HCT116 (cell line): ENCODE data around the gene YY1. TPM values are rescaled to one million over a fixed set of nuclear protein-coding genes. Genes with fewer than 3 reads are reported as not detected.

Experiments
- ATAC-seq: fragments of 200-7000 bp; cut with Tn5 transposase; 2 replicates; pipeline ENCODE4 v1.9.1; 2020; ENCODE audit warnings: mild to moderate bottlenecking, moderate library complexity
- BruUV-seq: library from RNA; stranded (reverse); fragments of 400-500 nt; replicated peaks from 2 replicates; lab custom pipeline; 2021; lab: Mats Ljungman, UMichigan
- CTCF ChIA-PET: fragments of 300-600 bp; sonication (Branson Sonifier 250); formaldehyde crosslinking; loops from one replicate; lab custom pipeline; 2021; ENCODE audit warnings: antibody characterized with exemption; lab: Charles Lee
- POLR2A ChIA-PET: fragments of 300-600, 350-600 bp; sonication (Branson Sonifier 250); formaldehyde crosslinking; loops from one replicate; lab custom pipeline; 2021; ENCODE audit warnings: antibody characterized with exemption; lab: Charles Lee
- RAD21 ChIA-PET, 2 experiments: fragments of 300-600 bp; sonication (Branson Sonifier 250); formaldehyde crosslinking; loops; one replicate each; lab custom pipeline; 2023; ENCODE audit warnings: low total read pairs in 2 of 2; ENCODE audit not compliant: uncharacterized antibody in 2 of 2, unreplicated experiment in 2 of 2, low non-redundant PET in 1 of 2; lab: Charles Lee
- DNase-seq: peaks from one replicate; pipeline ENCODE4 v3.0.0-alpha.2; 2010; ENCODE audit warnings: low read depth, low spot score
- H2AFZ ChIP-seq: fragments of 200-600 bp; shearing (Covaris generic), sonication (generic); 2 replicates; pipeline ENCODE4 v1.6.1; 2017; ENCODE audit warnings: low read depth, mixed run types, mixed read lengths, antibody characterized with exemption, low read length; ENCODE audit not compliant: poor library complexity, severe bottlenecking
- H3K27ac ChIP-seq: 2 replicates; pipeline ENCODE4 v1.5.1; 2012; ENCODE audit warnings: low read depth, low read length
- H3K27me3 ChIP-seq: fragments of 200-600 bp; sonication (generic); 2 replicates; pipeline ENCODE4 v1.6.1; 2016; ENCODE audit warnings: mixed run types, low read length, mixed read lengths; ENCODE audit not compliant: insufficient read depth
- H3K36me3 ChIP-seq, 2 experiments: fragments of 200-500 bp in 1 of 2; fragments of 200-600 bp in 1 of 2; sonication (Bioruptor generic) in 1 of 2; sonication (generic) in 1 of 2; 2 replicates each; pipeline versions ENCODE4 v1.5.1 to v1.6.1; 2014 to 2016; ENCODE audit warnings: low read length in 2 of 2, inconsistent platforms in 1 of 2, mixed read lengths in 1 of 2, mixed run types in 1 of 2; ENCODE audit not compliant: insufficient read depth in 2 of 2, control insufficient read depth in 1 of 2
- H3K4me1 ChIP-seq, 2 experiments: fragments of 200-600 bp in 1 of 2; sonication (generic) in 1 of 2; 2 replicates each; pipeline versions ENCODE4 v1.5.1 to v1.6.1; 2012 to 2017; ENCODE audit warnings: low read length in 2 of 2, inconsistent platforms in 1 of 2, mild to moderate bottlenecking in 1 of 2, mixed read lengths in 1 of 2, mixed run types in 1 of 2, moderate library complexity in 1 of 2; ENCODE audit not compliant: insufficient read depth in 2 of 2, control insufficient read depth in 1 of 2
- H3K4me2 ChIP-seq: fragments of 200-600 bp; sonication (generic); 2 replicates; pipeline ENCODE4 v1.6.1; 2017; ENCODE audit warnings: mixed run types, low read length, mixed read lengths
- H3K4me3 ChIP-seq, 2 experiments: fragments of 200-600 bp in 1 of 2; sonication (generic) in 1 of 2; replicated peaks in 1 of 2; 2 replicates each; pipeline ENCODE4 v1.5.1; 2011 to 2016; ENCODE audit warnings: low read length in 2 of 2, control low read depth in 1 of 2, low read depth in 1 of 2, mild to moderate bottlenecking in 1 of 2, mixed read lengths in 1 of 2, mixed run types in 1 of 2
- H3K79me2 ChIP-seq: fragments of 200-600 bp; sonication (generic); 2 replicates; pipeline ENCODE4 v1.6.1; 2017; ENCODE audit warnings: mild to moderate bottlenecking, mixed run types, low read length, moderate library complexity, mixed read lengths; ENCODE audit not compliant: insufficient read depth
- H3K9ac ChIP-seq: fragments of 200-600 bp; sonication (generic); 2 replicates; pipeline ENCODE4 v1.6.1; 2016; ENCODE audit warnings: low read length, mixed read lengths
- H3K9me2 ChIP-seq: fragments of 200-600 bp; sonication (generic), shearing (Covaris generic); 2 replicates; pipeline ENCODE4 v1.6.1; 2017; ENCODE audit warnings: mixed run types, mild to moderate bottlenecking, moderate library complexity; ENCODE audit not compliant: insufficient read depth
- H3K9me3 ChIP-seq, 2 experiments: fragments of 200-500 bp in 1 of 2; fragments of 200-600 bp in 1 of 2; sonication (Bioruptor generic) in 1 of 2; sonication (generic) in 1 of 2; 2 replicates each; pipeline ENCODE4 v1.6.1; 2014 to 2017; ENCODE audit warnings: low read length in 2 of 2, mixed read lengths in 2 of 2, inconsistent platforms in 1 of 2, low read depth in 1 of 2, mild to moderate bottlenecking in 1 of 2, mixed run types in 1 of 2, moderate library complexity in 1 of 2; ENCODE audit not compliant: control insufficient read depth in 1 of 2, insufficient read depth in 1 of 2
- H4K20me1 ChIP-seq: fragments of 200-600 bp; sonication (generic), shearing (Covaris generic); 2 replicates; pipeline ENCODE4 v1.6.1; 2017; ENCODE audit warnings: mixed run types, mild to moderate bottlenecking, moderate library complexity; ENCODE audit not compliant: insufficient read depth
- CEBPB ChIP-seq: IDR thresholded peaks from 2 replicates; pipeline ENCODE4 v1.6.1; 2012; ENCODE audit warnings: low read depth
- EGR1 ChIP-seq: IDR thresholded peaks from 2 replicates; pipeline ENCODE4 v1.6.1; 2012; ENCODE audit warnings: low read depth
- EZH2phosphoT487 ChIP-seq: fragments of 200-600 bp; IDR thresholded peaks from 2 replicates; pipeline ENCODE4 v1.6.1; 2018; ENCODE audit warnings: antibody characterized with exemption, borderline replicate concordance
- RAD21 ChIP-seq: IDR thresholded peaks from 2 replicates; pipeline ENCODE4 v1.6.1; 2012; ENCODE audit warnings: low read depth, mild to moderate bottlenecking
- SP1 ChIP-seq: IDR thresholded peaks from 2 replicates; pipeline ENCODE4 v1.6.1; 2012; ENCODE audit warnings: low read depth
- SRF ChIP-seq: IDR thresholded peaks from 2 replicates; pipeline ENCODE4 v1.6.1; 2012; ENCODE audit warnings: low read depth
- TCF7L2 ChIP-seq: IDR thresholded peaks from 2 replicates; pipeline ENCODE4 v1.7.0; 2011; ENCODE audit warnings: borderline replicate concordance, inconsistent platforms; ENCODE audit not compliant: insufficient read depth, insufficient read length; ENCODE audit errors: extremely low read depth
- intact Hi-C: fragments of 100-400 bp; cut with micrococcal nuclease; formaldehyde crosslinking; loops from 2 replicates; pipeline ENCODE4 v1.10.0; 2022
- total RNA-seq: library from RNA; stranded (reverse); gene quantifications from one replicate; pipeline ENCODE4 v1.2.1, GENCODE V29; 2021; ENCODE audit not compliant: unreplicated experiment
- TF ChIP-seq, protein P1 (sequence below): IDR thresholded peaks from 2 replicates; pipeline ENCODE4 v1.6.1; 2012

Gene YY1
- total RNA-seq, 1 experiment from 2014 or later = 111 TPM

DNA sequence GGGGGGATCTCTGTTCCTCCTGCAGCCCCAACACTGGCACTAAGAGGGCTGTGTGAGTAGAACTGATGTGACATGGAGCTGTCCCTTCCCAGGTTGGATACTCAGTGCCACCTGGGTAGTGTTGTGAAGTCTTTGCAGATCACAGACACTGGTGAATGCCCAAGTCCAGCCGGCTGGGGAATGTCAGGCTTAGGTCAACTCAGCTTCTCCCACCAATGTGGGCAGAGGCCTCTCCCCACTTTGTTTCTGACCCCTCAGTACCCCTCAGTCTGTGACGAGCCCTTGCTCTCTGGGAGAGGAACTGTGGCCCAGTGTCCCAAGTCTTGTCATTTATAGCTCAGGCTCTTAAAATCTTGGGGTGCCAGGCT is 56.0 kb downstream of the YY1 start:
- Histone ChIP-seq H3K4me2 (no peak overlapping the region), H3K27ac (no peak overlapping the region), H3K9ac (no peak overlapping the region), H3K9me3 (no peaks in the 10 kb centered on the region), H3K36me3 (peaks cover 0 to 3% of the 10 kb centered on the region in 2 experiments; a peak in 1 of 4 replicates), H3K4me3 (no peak overlapping the region), H3K9me2 (no peaks in the 10 kb centered on the region), H3K4me1 (no peaks in the 10 kb centered on the region), H3K79me2 (no peaks in the 10 kb centered on the region), H3K27me3 (no peaks in the 10 kb centered on the region), H2AFZ (no peak overlapping the region)
- intact Hi-C loops = no loop called here
- CTCF ChIA-PET = interaction anchor here (3.8 kb wide), 1 partner anchor 10 kb away, joined by 19 read pairs; no protein-coding TSS in a partner anchor
- no peak for DNase-seq
- no peak for TF ChIP-seq RAD21
- TF ChIP-seq, protein P1, sequence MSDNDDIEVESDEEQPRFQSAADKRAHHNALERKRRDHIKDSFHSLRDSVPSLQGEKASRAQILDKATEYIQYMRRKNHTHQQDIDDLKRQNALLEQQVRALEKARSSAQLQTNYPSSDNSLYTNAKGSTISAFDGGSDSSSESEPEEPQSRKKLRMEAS = no peak
- TF ChIP-seq SP1 = no peak
- TF ChIP-seq TCF7L2 = no peak
- TF ChIP-seq EZH2phosphoT487 = no peak
- no peak for TF ChIP-seq CEBPB
- TF ChIP-seq SRF = no peak
- TF ChIP-seq, all 23 proteins: peak for 0
- RAD21 ChIA-PET = no interaction called here
- no TSS peak for BruUV-seq
- no peak for ATAC-seq
- POLR2A ChIA-PET = no interaction called here
- no peaks in the 10 kb centered on the region for H4K20me1 ChIP-seq

GRCh38 chr14:100295376-100296105 is 56.6 kb downstream of the YY1 start:
- Histone ChIP-seq H3K36me3 (peaks cover 0 to 3% of the 10 kb centered on the region in 2 experiments; a peak in 1 of 4 replicates), H3K9me3 (no peaks in the 10 kb centered on the region), H3K9ac (no peak overlapping the region), H3K27ac (no peak overlapping the region), H3K27me3 (no peaks in the 10 kb centered on the region), H2AFZ (no peak overlapping the region), H3K9me2 (no peaks in the 10 kb centered on the region), H3K4me1 (no peaks in the 10 kb centered on the region), H3K79me2 (no peaks in the 10 kb centered on the region), H3K4me3 (no peak overlapping the region)
- intact Hi-C loops = no loop called here
- no TSS peak for BruUV-seq
- ATAC-seq (no peak), DNase-seq (no peak)
- CTCF ChIA-PET = interaction anchor here (3.8 kb wide), 1 partner anchor 10 kb away, joined by 19 read pairs; no protein-coding TSS in a partner anchor
- POLR2A ChIA-PET = no interaction called here
- TF ChIP-seq EGR1 (no peak), TCF7L2 (no peak)
- TF ChIP-seq, all 23 proteins: peak for 0
- no peaks in the 10 kb centered on the region for H4K20me1 ChIP-seq
- RAD21 ChIA-PET = no interaction called here
- no peak overlapping the region for H3K4me2 ChIP-seq
